Right lobe of liver (tissue), 4 donors: ENCODE data around the gene VSX2.

Experiments used
- POLR2A ChIP-seq: fragments of 450-650 bp; IDR thresholded peaks from one replicate; pipeline ENCODE4 v1.6.1; 2017; ENCODE audit warnings: antibody characterized with exemption, mild to moderate bottlenecking
- TF ChIP-seq, protein P1 (sequence below), 4 donors: fragments of 200-600 bp in 3 of 4; fragments of 450-650 bp in 1 of 4; IDR thresholded peaks; one replicate each; pipeline versions ENCODE4 v1.5.1 to v1.8.0; 2016 to 2022; ENCODE audit warnings: antibody characterized with exemption in 4 of 4, mild to moderate bottlenecking in 2 of 4
- donor health status: DM: no; HTN: no; CAD: no.
- donor health status: DM: no; HTN: no; CAD: no.
- donor health status: DM: no; HTN: yes; CAD: no.

DNA sequence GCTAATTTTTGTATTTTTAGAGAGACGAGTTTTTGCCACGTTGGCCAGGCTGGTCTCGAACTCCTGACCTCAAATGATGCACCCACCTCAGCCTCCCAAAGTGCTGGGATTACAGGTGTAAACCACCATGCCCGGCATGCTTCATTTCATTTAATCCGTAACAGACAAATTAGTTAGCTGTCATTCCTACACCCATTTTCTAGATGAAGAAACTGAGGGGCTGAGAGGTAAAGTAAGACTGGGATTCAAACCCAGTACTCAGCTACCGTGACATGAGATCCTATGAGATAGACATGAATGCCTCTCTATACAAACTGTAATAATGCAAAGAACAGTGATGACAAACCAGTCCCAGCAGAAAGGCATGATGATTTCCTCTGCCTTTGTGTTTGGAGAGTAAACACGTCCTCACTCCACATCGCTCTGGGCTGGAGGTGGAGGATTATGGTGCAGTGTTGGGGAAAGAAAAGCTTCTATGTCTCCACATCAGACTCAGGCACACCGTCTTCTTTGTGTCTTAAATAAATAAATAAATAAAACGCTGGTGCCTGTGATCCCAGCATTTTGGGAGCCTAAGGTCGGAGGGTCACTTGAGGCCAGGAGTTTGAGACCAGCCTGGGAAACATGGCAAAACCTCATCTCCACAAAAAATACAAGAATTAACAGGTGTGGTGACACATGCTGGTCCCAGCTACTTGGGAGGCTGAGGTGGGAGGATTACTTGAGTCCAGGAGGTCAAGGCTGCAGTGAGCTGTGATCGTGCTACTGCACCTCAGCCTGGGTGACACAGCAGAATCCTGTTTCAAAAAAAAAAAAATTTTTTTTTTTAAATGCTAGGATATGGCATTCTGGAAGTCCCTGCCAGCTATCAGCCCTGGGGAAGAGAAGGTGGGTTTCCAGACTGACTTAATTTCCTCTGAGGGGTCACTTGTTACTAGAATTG, 10.5 kb downstream of the VSX2 start:
- TF ChIP-seq, protein P1, sequence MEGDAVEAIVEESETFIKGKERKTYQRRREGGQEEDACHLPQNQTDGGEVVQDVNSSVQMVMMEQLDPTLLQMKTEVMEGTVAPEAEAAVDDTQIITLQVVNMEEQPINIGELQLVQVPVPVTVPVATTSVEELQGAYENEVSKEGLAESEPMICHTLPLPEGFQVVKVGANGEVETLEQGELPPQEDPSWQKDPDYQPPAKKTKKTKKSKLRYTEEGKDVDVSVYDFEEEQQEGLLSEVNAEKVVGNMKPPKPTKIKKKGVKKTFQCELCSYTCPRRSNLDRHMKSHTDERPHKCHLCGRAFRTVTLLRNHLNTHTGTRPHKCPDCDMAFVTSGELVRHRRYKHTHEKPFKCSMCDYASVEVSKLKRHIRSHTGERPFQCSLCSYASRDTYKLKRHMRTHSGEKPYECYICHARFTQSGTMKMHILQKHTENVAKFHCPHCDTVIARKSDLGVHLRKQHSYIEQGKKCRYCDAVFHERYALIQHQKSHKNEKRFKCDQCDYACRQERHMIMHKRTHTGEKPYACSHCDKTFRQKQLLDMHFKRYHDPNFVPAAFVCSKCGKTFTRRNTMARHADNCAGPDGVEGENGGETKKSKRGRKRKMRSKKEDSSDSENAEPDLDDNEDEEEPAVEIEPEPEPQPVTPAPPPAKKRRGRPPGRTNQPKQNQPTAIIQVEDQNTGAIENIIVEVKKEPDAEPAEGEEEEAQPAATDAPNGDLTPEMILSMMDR (IDR thresholded peaks at IDR 0.05): no peak
- TF ChIP-seq POLR2A: no peak
